ENCODE results near the gene TNNI3. TPM values are rescaled to one million over a fixed set of nuclear protein-coding genes. Genes with fewer than 3 reads are reported as not detected.

TNNI3 gene
- total and polyA plus RNA-seq, 4 donors = 1.2 to 4.8 (median 3.3) TPM

GRCh38 chr19:55116859-55117662 is 40.5 kb downstream of the TNNI3 start, which contains the start of gene PPP1R12C:
TSS of gene PPP1R12C (minus strand) at chr19:55117637. CDS start at chr19:55117543, 94 bp downstream.
- no peaks in the 10 kb centered on the region for H3K9me3 ChIP-seq (ENCODE audit: control insufficient read depth in 4 of 4, insufficient read depth in 3 of 4, low read length in 3 of 4)
- H3K27me3 ChIP-seq (ENCODE audit: control insufficient read depth in 3 of 3, insufficient read depth in 3 of 3, low read length in 2 of 3) = peaks cover 0 to 2% (median 0%) of the 10 kb centered on the region in 3 donors
- peaks cover 0 to 5% (median 1%) of the 10 kb centered on the region in 4 donors for H3K36me3 ChIP-seq (ENCODE audit: control insufficient read depth in 4 of 4, insufficient read depth in 4 of 4, low read length in 4 of 4)
- ATAC-seq (ENCODE audit: insufficient read depth, low FRiP score) (no peak), DNase-seq (peak; percentile 18 to 41 (median 27))
- 0% methylated on average over 54 to 97 of the region's 97 CpGs for WGBS, 2 donors
- peaks cover 10 to 30% (median 24%) of the 10 kb centered on the region in 5 donors for H3K4me1 ChIP-seq (ENCODE audit: control insufficient read depth in 5 of 5, insufficient read depth in 5 of 5, low read length in 5 of 5)
- no peak for TF ChIP-seq CTCF (IDR thresholded peaks at IDR 0.05; ENCODE audit: control extremely low read depth, extremely low read depth)
- peak within 1 kb of the TSS; percentile 89 for H3K4me3 ChIP-seq
- H3K27ac ChIP-seq (ENCODE audit: low read depth in 1 of 2, low read length in 1 of 2) = peak within 1 kb of the TSS; percentile 92 to 93
- peak within 1 kb of the TSS; percentile 63 to 76 for H3K9ac ChIP-seq (ENCODE audit: insufficient read depth in 1 of 2, low read length in 2 of 2)

- peaks cover 0 to 10% (median 1%) of the 10 kb centered on the region in 4 donors for H3K36me3 ChIP-seq (ENCODE audit: control insufficient read depth in 4 of 4, insufficient read depth in 4 of 4, low read length in 4 of 4)
- H3K4me1 ChIP-seq (ENCODE audit: control insufficient read depth in 5 of 5, insufficient read depth in 5 of 5, low read length in 5 of 5) = peaks cover 10 to 30% (median 24%) of the 10 kb centered on the region in 5 donors
- peak overlapping the region; percentile 92 to 93 for H3K27ac ChIP-seq (ENCODE audit: low read depth in 1 of 2, low read length in 1 of 2)
- 1 to 2% methylated on average over 25 of the region's 25 CpGs for WGBS, 2 donors
- ATAC-seq (ENCODE audit: insufficient read depth, low FRiP score) (no peak), DNase-seq (peak; percentile 41 to 44 (median 44))
- H3K9ac ChIP-seq (ENCODE audit: insufficient read depth in 1 of 2, low read length in 2 of 2) = peak overlapping the region; percentile 61 to 63
- H3K4me3 ChIP-seq = peak overlapping the region; percentile 89
- no peak for TF ChIP-seq CTCF (IDR thresholded peaks at IDR 0.05; ENCODE audit: control extremely low read depth, extremely low read depth)
- H3K9me3 ChIP-seq (ENCODE audit: control insufficient read depth in 4 of 4, insufficient read depth in 3 of 4, low read length in 3 of 4) = no peaks in the 10 kb centered on the region
- no peaks in the 10 kb centered on the region for H3K27me3 ChIP-seq (ENCODE audit: control insufficient read depth in 3 of 3, insufficient read depth in 3 of 3, low read length in 2 of 3)
These were observed 41.2 kb downstream of the TNNI3 start for GRCh38 chr19:55116232-55116858.

GRCh38 chr19:55115446-55116065 is 42.0 kb downstream of the TNNI3 start:
- DNase-seq (no peak), ATAC-seq (ENCODE audit: insufficient read depth, low FRiP score) (no peak)
- no peaks in the 10 kb centered on the region for H3K9me3 ChIP-seq (ENCODE audit: control insufficient read depth in 4 of 4, insufficient read depth in 3 of 4, low read length in 3 of 4)
- peak overlapping the region in 1 of 2 donors; percentile 13 for H3K9ac ChIP-seq (ENCODE audit: insufficient read depth in 1 of 2, low read length in 2 of 2)
- peak overlapping the region; percentile 33 to 93 for H3K27ac ChIP-seq (ENCODE audit: low read depth in 1 of 2, low read length in 1 of 2)
- WGBS, 2 donors = 68 to 77% methylated on average over 13 of the region's 13 CpGs
- peaks cover 0 to 10% (median 1%) of the 10 kb centered on the region in 4 donors for H3K36me3 ChIP-seq (ENCODE audit: control insufficient read depth in 4 of 4, insufficient read depth in 4 of 4, low read length in 4 of 4)
- TF ChIP-seq CTCF (IDR thresholded peaks at IDR 0.05; ENCODE audit: control extremely low read depth, extremely low read depth) = no peak
- H3K4me3 ChIP-seq = no peak overlapping the region
- peaks cover 10 to 30% (median 24%) of the 10 kb centered on the region in 5 donors for H3K4me1 ChIP-seq (ENCODE audit: control insufficient read depth in 5 of 5, insufficient read depth in 5 of 5, low read length in 5 of 5)
- H3K27me3 ChIP-seq (ENCODE audit: control insufficient read depth in 3 of 3, insufficient read depth in 3 of 3, low read length in 2 of 3) = no peaks in the 10 kb centered on the region

Data from lung (tissue), 12 donors.